IMR-90 (cell line): ENCODE data around the gene KCNT2. TPM values are rescaled to one million over a fixed set of nuclear protein-coding genes. Genes with fewer than 3 reads are reported as not detected.

Experiments
- ATAC-seq: fragments of 200-7000 bp; cut with Tn5 transposase; 2 replicates; pipeline ENCODE4 v1.9.1; 2020; ENCODE audit warnings: low read depth, mild to moderate bottlenecking, moderate library complexity
- BruUV-seq: library from RNA; stranded (reverse); fragments of 400-500 nt; replicated peaks from 2 replicates; lab custom pipeline; 2021; lab: Mats Ljungman, UMichigan
- CTCF ChIA-PET: fragments of 300-600 bp; formaldehyde crosslinking; extraction: SDS; loops from one replicate; lab custom pipeline; 2021; ENCODE audit warnings: antibody characterized with exemption; lab: Yijun Ruan, JAX
- POLR2A ChIA-PET: fragments of 300-600 bp; sonication (Branson Sonifier 250); formaldehyde crosslinking; loops from one replicate; lab custom pipeline; 2022; ENCODE audit warnings: antibody characterized with exemption; ENCODE audit not compliant: unreplicated experiment; lab: Charles Lee
- DNase-seq: peaks from one replicate; pipeline ENCODE4 v3.0.0; 2013
- H2AFZ ChIP-seq: replicated peaks from 2 replicates; pipeline ENCODE3; 2013; ENCODE audit warnings: low read length, mild to moderate bottlenecking; ENCODE audit not compliant: poor library complexity
- H2AK5ac ChIP-seq: 2 replicates; pipeline ENCODE4 v1.6.1; 2013; ENCODE audit warnings: low read depth, low read length, inconsistent platforms
- H2AK9ac ChIP-seq: replicated peaks from 2 replicates; pipeline ENCODE3; 2013; ENCODE audit warnings: mild to moderate bottlenecking, low read depth, low read length, moderate library complexity; ENCODE audit not compliant: poor library complexity
- H2BK120ac ChIP-seq: 2 replicates; pipeline ENCODE4 v1.6.1; 2013; ENCODE audit warnings: low read depth, low read length, inconsistent platforms
- H2BK15ac ChIP-seq: 3 replicates; pipeline ENCODE4 v1.6.1; 2013; ENCODE audit warnings: low read depth, low read length, inconsistent platforms
- H2BK20ac ChIP-seq: 2 replicates; pipeline ENCODE4 v1.6.1; 2013; ENCODE audit warnings: low read depth, mild to moderate bottlenecking, inconsistent platforms, low read length, moderate library complexity
- H2BK5ac ChIP-seq: 2 replicates; pipeline ENCODE4 v1.6.1; 2013; ENCODE audit warnings: mild to moderate bottlenecking, low read depth, low read length, inconsistent platforms; ENCODE audit not compliant: poor library complexity, severe bottlenecking
- H3K14ac ChIP-seq: replicated peaks from 2 replicates; pipeline ENCODE4 v1.6.1; 2013; ENCODE audit warnings: low read depth, low read length, inconsistent platforms
- H3K18ac ChIP-seq: 2 replicates; pipeline ENCODE4 v1.6.1; 2013; ENCODE audit warnings: low read depth, low read length, control low read depth
- H3K23ac ChIP-seq: 2 replicates; pipeline ENCODE4 v1.6.1; 2013; ENCODE audit warnings: low read depth, low read length, inconsistent platforms
- H3K27ac ChIP-seq: 2 replicates; pipeline ENCODE4 v1.5.1; 2013; ENCODE audit warnings: mild to moderate bottlenecking, control low read depth, low read length; ENCODE audit not compliant: insufficient read depth
- H3K27me3 ChIP-seq: 2 replicates; pipeline ENCODE4 v1.6.1; 2013; ENCODE audit warnings: low read length; ENCODE audit not compliant: control insufficient read depth, insufficient read depth
- H3K36me3 ChIP-seq: 2 replicates; pipeline ENCODE4 v1.6.1; 2013; ENCODE audit warnings: low read length, mixed read lengths; ENCODE audit not compliant: control insufficient read depth, insufficient read depth
- H3K4ac ChIP-seq: 2 replicates; pipeline ENCODE4 v1.6.1; 2013; ENCODE audit warnings: low read depth, low read length, inconsistent platforms
- H3K4me1 ChIP-seq: 2 replicates; pipeline ENCODE4 v1.6.1; 2013; ENCODE audit warnings: low read length, mixed read lengths; ENCODE audit not compliant: control insufficient read depth, insufficient read depth
- H3K4me2 ChIP-seq: 2 replicates; pipeline ENCODE4 v1.6.1; 2013; ENCODE audit warnings: low read depth, mild to moderate bottlenecking, control low read depth, low read length, moderate library complexity
- H3K4me3 ChIP-seq: 2 replicates; pipeline ENCODE4 v1.5.1; 2013; ENCODE audit warnings: low read depth, mild to moderate bottlenecking, control low read depth, low read length, moderate library complexity; ENCODE audit not compliant: insufficient read depth
- H3K56ac ChIP-seq: 2 replicates; pipeline ENCODE4 v1.6.1; 2013; ENCODE audit warnings: low read length, inconsistent platforms; ENCODE audit not compliant: insufficient read depth; ENCODE audit errors: extremely low read depth
- H3K79me1 ChIP-seq, 2 experiments: 2 replicates each; pipeline ENCODE4 v1.6.1; 2013; ENCODE audit warnings: low read length in 2 of 2, inconsistent platforms in 1 of 2, low read depth in 1 of 2
- H3K9ac ChIP-seq: 2 replicates; pipeline ENCODE4 v1.6.1; 2013; ENCODE audit warnings: low read depth, low read length, control low read depth
- H3K9me1 ChIP-seq: 2 replicates; pipeline ENCODE4 v1.6.1; 2013; ENCODE audit warnings: low read length, inconsistent platforms; ENCODE audit not compliant: insufficient read depth
- H3K9me3 ChIP-seq: 2 replicates; pipeline ENCODE4 v1.6.1; 2013; ENCODE audit warnings: low read length; ENCODE audit not compliant: control insufficient read depth, insufficient read depth
- H4K20me1 ChIP-seq: 2 replicates; pipeline ENCODE4 v1.6.1; 2013; ENCODE audit warnings: low read length, inconsistent platforms; ENCODE audit not compliant: insufficient read depth
- H4K5ac ChIP-seq: 2 replicates; pipeline ENCODE4 v1.6.1; 2013; ENCODE audit warnings: mild to moderate bottlenecking, low read depth, low read length, control low read depth
- H4K8ac ChIP-seq, 2 experiments: 2 replicates each; pipeline ENCODE4 v1.6.1; 2013; ENCODE audit warnings: low read depth in 2 of 2, low read length in 2 of 2, control low read depth in 1 of 2, inconsistent platforms in 1 of 2
- H4K91ac ChIP-seq: 2 replicates; pipeline ENCODE4 v1.6.1; 2013; ENCODE audit warnings: low read depth, low read length, inconsistent platforms; ENCODE audit not compliant: insufficient read depth
- CEBPB ChIP-seq: IDR thresholded peaks from 2 replicates; pipeline ENCODE4 v1.6.1; 2012; ENCODE audit warnings: low read depth, low read length, improper control_type of control experiment
- CHD1 ChIP-seq: IDR thresholded peaks from 2 replicates; pipeline ENCODE4 v1.6.1; 2012; ENCODE audit warnings: low read depth, low read length, improper control_type of control experiment
- FOS ChIP-seq: fragments of 150-350 bp; IDR thresholded peaks from 2 replicates; pipeline ENCODE4 v1.6.1; 2016; ENCODE audit warnings: low read depth, low read length
- MAZ ChIP-seq: IDR thresholded peaks from 2 replicates; pipeline ENCODE4 v1.6.1; 2012; ENCODE audit warnings: low read depth, mild to moderate bottlenecking, low read length, improper control_type of control experiment, moderate library complexity, borderline replicate concordance
- NFE2L2 ChIP-seq: fragments of 150-350 bp; IDR thresholded peaks from 2 replicates; pipeline ENCODE4 v1.6.1; 2016; ENCODE audit warnings: low read depth, mild to moderate bottlenecking, low read length
- POLR2A ChIP-seq: IDR thresholded peaks from 2 replicates; pipeline ENCODE4 v1.6.1; 2012; ENCODE audit warnings: mild to moderate bottlenecking, low read depth, low read length
- RCOR1 ChIP-seq: IDR thresholded peaks from 2 replicates; pipeline ENCODE4 v1.6.1; 2012; ENCODE audit warnings: mild to moderate bottlenecking, low read length, improper control_type of control experiment; ENCODE audit not compliant: insufficient replicate concordance
- RFX5 ChIP-seq: IDR thresholded peaks from 2 replicates; pipeline ENCODE4 v1.8.0; 2012; ENCODE audit warnings: low read depth, mild to moderate bottlenecking, low read length, moderate library complexity
- dilution Hi-C: fragments of 300-500 bp; cut with HindIII; formaldehyde crosslinking; loops from one replicate; pipeline ENCODE4 v1.14.3; 2018; ENCODE audit warnings: low sequenced_read_pairs; ENCODE audit not compliant: unreplicated experiment
- in situ Hi-C: fragments of 300-500 bp; cut with MboI; formaldehyde crosslinking; loops from 3 replicates; pipeline ENCODE4 v1.14.3; 2019; ENCODE audit warnings: low sequenced_read_pairs, inconsistent platforms, mixed read lengths
- intact Hi-C: fragments of 100-400 bp; cut with micrococcal nuclease; formaldehyde crosslinking; loops from 2 replicates; pipeline ENCODE4 v1.10.0; 2022
- polyA plus RNA-seq, 3 experiments: library from polyadenylated mRNA; depleted of rRNA; stranded (reverse); fragments of >200 nt; gene quantifications; 2 replicates each; pipeline ENCODE4 v1.2.3, GENCODE V29; 2012; ENCODE audit warnings: low replicate concordance in 1 of 3
- total RNA-seq: library from RNA; depleted of rRNA; stranded (reverse); fragments of >200 nt; gene quantifications from 2 replicates; pipeline ENCODE4 v1.2.3, GENCODE V29; 2012
- TF ChIP-seq, protein P1 (sequence below): fragments of 150-350 bp; IDR thresholded peaks from 2 replicates; pipeline ENCODE4 v1.6.1; 2017; ENCODE audit warnings: mild to moderate bottlenecking, antibody characterized with exemption, low read length, low read depth

The KCNT2 gene
- total and polyA plus RNA-seq, 2 of the 4 experiments (the other 2 are of a cell fraction) = 0.22 to 0.72 TPM

DNA sequence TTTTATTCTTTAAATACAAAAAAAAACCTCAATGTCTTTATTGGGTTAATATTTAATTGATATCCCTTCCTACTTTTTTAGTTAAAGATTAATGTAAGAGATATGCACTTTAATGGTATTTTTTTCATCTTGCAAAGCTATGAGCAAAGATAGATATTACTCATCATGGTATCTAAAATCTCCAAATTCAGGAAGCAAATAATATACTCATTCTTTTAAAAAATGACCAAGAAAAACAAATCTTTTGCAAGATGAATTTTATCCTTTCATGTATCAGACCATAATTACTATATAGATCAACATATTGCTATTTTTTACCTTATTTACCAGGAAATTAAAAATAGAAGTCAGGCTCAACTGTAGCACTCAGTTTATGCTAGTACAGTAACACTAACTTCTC lies 330.4 kb downstream of the KCNT2 start:
- Histone ChIP-seq H3K9me3 (no peaks in the 10 kb centered on the region), H3K36me3 (no peaks in the 10 kb centered on the region), H4K5ac (no peak overlapping the region), H2AK5ac (no peak overlapping the region), H2AK9ac (no peak overlapping the region), H3K23ac (no peak overlapping the region), H3K4me2 (no peak overlapping the region), H3K27me3 (no peaks in the 10 kb centered on the region), H3K18ac (no peak overlapping the region), H3K9ac (no peak overlapping the region), H3K79me1 (no peaks in the 10 kb centered on the region), H2BK5ac (no peak overlapping the region), H3K4ac (no peak overlapping the region), H2BK15ac (no peak overlapping the region), H3K4me1 (no peaks in the 10 kb centered on the region), H3K9me1 (no peaks in the 10 kb centered on the region), H4K8ac (no peak overlapping the region), H2BK20ac (no peak overlapping the region), H4K91ac (no peak overlapping the region), H2AFZ (no peak overlapping the region), H2BK120ac (no peak overlapping the region), H3K14ac (no peak overlapping the region), H3K4me3 (no peak overlapping the region), H3K56ac (no peak overlapping the region), H3K27ac (no peak overlapping the region), H4K20me1 (no peaks in the 10 kb centered on the region)
- dilution Hi-C loops (no loop called here), intact Hi-C loops (no loop called here), in situ Hi-C loops (no loop called here)
- ChIA-PET CTCF (no interaction called here), POLR2A (no interaction called here)
- no peak for ATAC-seq
- no TSS peak for BruUV-seq
- TF ChIP-seq RCOR1 (no peak), CEBPB (no peak), NFE2L2 (no peak), RFX5 (no peak), POLR2A (no peak), FOS (no peak), CHD1 (no peak), MAZ (no peak)
- TF ChIP-seq, protein P1, sequence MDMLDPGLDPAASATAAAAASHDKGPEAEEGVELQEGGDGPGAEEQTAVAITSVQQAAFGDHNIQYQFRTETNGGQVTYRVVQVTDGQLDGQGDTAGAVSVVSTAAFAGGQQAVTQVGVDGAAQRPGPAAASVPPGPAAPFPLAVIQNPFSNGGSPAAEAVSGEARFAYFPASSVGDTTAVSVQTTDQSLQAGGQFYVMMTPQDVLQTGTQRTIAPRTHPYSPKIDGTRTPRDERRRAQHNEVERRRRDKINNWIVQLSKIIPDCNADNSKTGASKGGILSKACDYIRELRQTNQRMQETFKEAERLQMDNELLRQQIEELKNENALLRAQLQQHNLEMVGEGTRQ = no peak
- DNase-seq = no peak
